ENCODE measurements around the gene JAG1.

DNA sequence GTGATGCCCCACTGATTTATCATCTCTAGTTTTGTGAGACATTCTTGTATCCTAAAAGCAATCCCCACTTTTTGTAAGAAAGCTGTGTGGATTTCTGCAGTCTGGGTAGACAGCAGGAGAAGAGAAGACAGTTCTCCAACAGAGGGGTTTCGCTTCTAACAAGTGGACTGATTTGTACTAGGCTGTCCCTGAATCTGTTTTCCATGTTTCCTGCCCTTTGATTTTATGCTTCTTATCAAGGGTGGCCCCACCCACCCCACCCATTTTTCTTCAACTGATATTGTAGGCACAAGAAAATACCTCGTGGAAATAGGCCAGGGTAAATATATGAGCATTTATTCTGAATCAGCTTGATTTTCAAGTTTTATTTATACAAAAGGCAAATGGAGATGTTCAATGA lies 25.7 kb upstream of the JAG1 start:
- TF ChIP-seq, protein P1, sequence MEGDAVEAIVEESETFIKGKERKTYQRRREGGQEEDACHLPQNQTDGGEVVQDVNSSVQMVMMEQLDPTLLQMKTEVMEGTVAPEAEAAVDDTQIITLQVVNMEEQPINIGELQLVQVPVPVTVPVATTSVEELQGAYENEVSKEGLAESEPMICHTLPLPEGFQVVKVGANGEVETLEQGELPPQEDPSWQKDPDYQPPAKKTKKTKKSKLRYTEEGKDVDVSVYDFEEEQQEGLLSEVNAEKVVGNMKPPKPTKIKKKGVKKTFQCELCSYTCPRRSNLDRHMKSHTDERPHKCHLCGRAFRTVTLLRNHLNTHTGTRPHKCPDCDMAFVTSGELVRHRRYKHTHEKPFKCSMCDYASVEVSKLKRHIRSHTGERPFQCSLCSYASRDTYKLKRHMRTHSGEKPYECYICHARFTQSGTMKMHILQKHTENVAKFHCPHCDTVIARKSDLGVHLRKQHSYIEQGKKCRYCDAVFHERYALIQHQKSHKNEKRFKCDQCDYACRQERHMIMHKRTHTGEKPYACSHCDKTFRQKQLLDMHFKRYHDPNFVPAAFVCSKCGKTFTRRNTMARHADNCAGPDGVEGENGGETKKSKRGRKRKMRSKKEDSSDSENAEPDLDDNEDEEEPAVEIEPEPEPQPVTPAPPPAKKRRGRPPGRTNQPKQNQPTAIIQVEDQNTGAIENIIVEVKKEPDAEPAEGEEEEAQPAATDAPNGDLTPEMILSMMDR (conservative IDR thresholded peaks at IDR 0.05; ENCODE audit: low read depth, low read length): no peak
- no peak for TF ChIP-seq EZH2 (IDR thresholded peaks at IDR 0.05; ENCODE audit: low read length, unreplicated experiment)
- TF ChIP-seq EZH2phosphoT487 (IDR thresholded peaks at IDR 0.05; ENCODE audit: borderline replicate concordance, low read length): no peak

Data from PC-3 (cell line).